ENCODE results near the gene RERG. TPM values are rescaled to one million over a fixed set of nuclear protein-coding genes. Genes with fewer than 3 reads are reported as not detected.

RERG gene
- total RNA-seq, 8 experiments from 2014 or later, result 0.18 to 23.5 (median 1.7) TPM

DNA sequence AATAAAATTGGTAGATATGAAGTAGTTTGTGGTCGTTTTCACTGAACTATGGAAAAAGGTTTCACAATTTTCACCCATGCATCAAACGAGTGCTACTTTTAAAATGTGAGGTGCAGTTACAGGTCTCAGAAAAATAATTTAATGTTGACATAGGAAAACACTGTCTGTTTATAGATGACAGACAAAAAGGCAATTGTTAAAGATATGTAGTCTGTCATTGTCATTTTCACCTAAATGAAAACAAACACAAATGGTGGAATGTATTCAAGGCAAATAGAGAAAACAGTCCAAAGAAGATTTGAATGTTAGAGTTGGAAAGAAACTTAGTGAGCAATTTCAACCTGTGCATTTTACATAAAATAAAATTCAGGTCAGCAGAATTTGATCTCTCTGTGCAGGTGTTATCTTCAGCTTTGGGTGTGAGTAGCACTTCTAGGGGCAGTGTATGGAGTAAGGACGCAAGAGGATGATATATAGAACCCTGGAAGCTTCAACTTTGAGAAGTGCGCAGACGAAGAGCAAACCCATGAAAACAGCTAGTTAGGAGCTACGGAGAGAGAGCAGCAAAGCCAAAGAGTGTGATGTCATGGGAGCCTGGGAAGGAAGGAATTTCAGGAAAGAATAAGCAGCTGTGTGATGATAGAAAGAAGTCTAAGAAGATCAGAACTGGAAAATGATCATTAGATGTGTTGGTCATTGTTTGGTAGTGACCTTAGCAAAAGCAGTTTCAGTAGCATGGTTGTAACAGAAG lies 6.2 kb downstream of the RERG start:
- no peak for ATAC-seq (replicated peaks in 6 of 8)
- in situ Hi-C loops (cut with MboI; ENCODE audit: low pct_unique_long_range_greater_than_20kb in 2 of 9, low sequenced_read_pairs in 9 of 9, unreplicated experiment in 9 of 9), result loop anchor here in 5 of 9 experiments (10.0 to 25.0 kb wide), 4 partner anchors 50 to 378 kb away; partner anchors contain the start of gene ART4 (in 4 of the 5)
- no peak overlapping the region for H3K27ac ChIP-seq
- WGBS, 10 experiments, result 61 to 90% (median 81%) methylated on average over 2 to 6 of the region's 6 CpGs
- no peak overlapping the region for H3K4me3 ChIP-seq
- peaks cover 6 to 11% of the 10 kb centered on the region in 2 donors for H3K4me1 ChIP-seq (replicated peaks in 1 of 2)

DNA sequence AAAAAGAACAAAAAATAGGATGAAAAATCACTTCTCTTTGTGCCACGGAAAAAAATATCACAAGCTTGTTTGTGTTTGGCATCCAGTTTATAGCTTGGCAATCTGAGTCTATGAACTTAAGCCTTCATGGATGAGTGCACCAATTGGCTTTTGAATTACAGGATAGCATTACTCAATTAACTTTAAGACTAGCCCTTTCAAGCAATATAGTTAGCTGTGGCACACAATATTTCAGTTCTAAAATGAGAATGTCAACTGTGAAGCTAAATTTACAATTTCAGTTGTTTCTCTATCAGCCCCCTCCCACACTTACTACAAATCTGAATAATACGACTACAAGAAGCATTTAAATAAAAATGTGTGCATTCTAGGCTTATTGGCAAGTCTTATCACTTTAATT lies 8.3 kb downstream of the RERG start:
- Histone ChIP-seq H3K4me1 (replicated peaks in 1 of 2) (peaks cover 6 to 11% of the 10 kb centered on the region in 2 donors), H3K4me3 (no peak overlapping the region), H3K27ac (no peak overlapping the region)
- ATAC-seq (replicated peaks in 6 of 8), result peak in 4 of 8 experiments; percentile 3 to 22 (median 12)
- 35 to 93% (median 79%) methylated on average over 1 to 2 of the region's 2 CpGs for WGBS, 10 experiments
- in situ Hi-C loops (cut with MboI; ENCODE audit: low pct_unique_long_range_greater_than_20kb in 2 of 9, low sequenced_read_pairs in 9 of 9, unreplicated experiment in 9 of 9), result loop anchor here in 5 of 9 experiments (10.0 to 25.0 kb wide), 4 partner anchors 48 to 376 kb away; partner anchors contain the start of gene ART4 (in 4 of the 5)

DNA sequence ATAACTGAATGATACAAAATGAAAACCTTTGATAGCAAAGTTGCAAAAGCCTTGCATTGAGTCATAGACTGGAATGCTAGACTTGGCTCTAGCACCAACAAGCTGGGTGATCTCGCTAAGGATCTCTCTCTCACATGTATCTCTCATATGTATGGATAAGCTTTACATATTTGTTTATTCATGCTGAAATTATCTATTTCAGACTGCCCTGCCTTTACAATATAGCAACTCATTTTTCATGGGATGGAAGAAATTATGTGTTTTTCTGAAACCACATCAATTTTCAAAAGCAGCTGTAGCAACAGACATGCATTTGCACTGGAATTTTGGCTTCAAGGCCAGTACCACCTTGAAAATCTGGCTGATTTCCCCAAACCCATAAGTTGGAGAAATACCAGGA lies 11.4 kb downstream of the RERG start:
- in situ Hi-C loops (cut with MboI; ENCODE audit: low pct_unique_long_range_greater_than_20kb in 2 of 9, low sequenced_read_pairs in 9 of 9, unreplicated experiment in 9 of 9), result loop anchor here in 5 of 9 experiments (10.0 to 25.0 kb wide), 4 partner anchors 45 to 372 kb away; partner anchors contain the start of gene ART4 (in 4 of the 5)
- H3K4me1 ChIP-seq (replicated peaks in 1 of 2), result peaks cover 6 to 9% of the 10 kb centered on the region in 2 donors
- WGBS, 10 experiments, result 0 to 100% (median 71%) methylated on average over 1 of the region's 1 CpG; no CpG with 5 or more reads in 3 of the 10 experiments
- H3K4me3 ChIP-seq, result no peak overlapping the region
- ATAC-seq (replicated peaks in 6 of 8), result peak in 3 of 8 experiments; percentile 83 to 90 (median 88)
- H3K27ac ChIP-seq, result no peak overlapping the region

DNA sequence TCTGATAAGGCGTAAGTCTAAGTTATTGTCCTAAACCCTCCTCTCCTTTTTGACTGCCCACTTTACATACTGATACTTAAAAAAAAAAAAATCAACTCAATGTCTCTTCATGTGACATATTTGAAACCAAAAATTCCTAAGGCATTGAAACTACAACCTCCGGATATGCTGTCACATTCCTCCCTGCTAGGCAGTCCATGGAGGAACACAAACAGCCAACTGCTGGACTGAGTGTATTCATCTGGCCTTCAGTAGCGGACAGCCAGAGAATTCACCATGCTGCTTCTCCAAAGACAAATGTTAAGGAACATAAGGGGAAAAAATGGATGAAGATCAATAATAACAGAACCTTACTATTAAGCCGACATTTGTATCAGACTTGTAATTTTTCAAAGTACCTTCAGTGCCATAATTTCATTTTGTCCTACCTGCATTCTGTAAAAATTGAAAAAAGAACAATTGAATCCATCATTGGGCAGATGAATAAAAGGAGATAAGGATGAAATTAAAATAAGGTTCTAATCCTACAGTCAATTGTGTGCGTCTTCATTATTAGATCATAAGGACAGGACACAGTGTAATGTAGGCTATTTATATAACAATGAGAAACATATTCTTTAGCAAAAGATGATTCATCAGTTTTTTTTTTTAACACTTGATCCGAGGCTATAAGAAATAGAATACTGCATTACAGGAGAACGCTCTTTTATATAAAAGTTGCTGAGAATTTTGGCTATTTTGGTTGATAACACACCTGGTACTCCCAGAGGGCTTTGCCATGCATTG lies 12.2 kb downstream of the RERG start:
- ATAC-seq (replicated peaks in 6 of 8), result peak in 4 of 8 experiments; percentile 39 to 66 (median 44)
- Histone ChIP-seq H3K27ac (no peak overlapping the region), H3K4me3 (no peak overlapping the region), H3K4me1 (replicated peaks in 1 of 2) (peaks cover 6 to 9% of the 10 kb centered on the region in 2 donors)
- in situ Hi-C loops (cut with MboI; ENCODE audit: low pct_unique_long_range_greater_than_20kb in 2 of 9, low sequenced_read_pairs in 9 of 9, unreplicated experiment in 9 of 9), result loop anchor here in 5 of 9 experiments (25.0 kb wide), 3 partner anchors 197 to 372 kb away; partner anchors contain the start of gene ART4 (in 4 of the 5)
- WGBS, 10 experiments, result 43 to 95% (median 83%) methylated on average over 4 to 7 of the region's 7 CpGs

DNA sequence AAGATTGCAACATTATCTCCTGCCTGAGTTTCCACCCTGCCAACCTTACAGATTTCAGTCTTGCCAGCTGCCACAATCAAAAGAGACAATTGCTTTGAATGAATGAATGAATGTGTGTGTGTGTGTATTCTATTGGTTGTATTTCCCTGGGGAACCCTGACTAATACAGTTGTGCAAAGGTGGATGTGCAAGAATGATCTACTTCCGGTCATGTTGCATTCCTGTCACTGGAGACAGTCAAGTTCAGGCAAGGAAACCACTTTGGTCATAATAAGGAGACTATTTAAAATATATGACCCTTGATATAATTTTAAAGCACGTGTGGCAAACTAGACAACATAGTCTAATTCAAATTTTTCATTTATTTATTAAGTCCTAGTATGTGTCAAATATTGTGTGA lies 13.1 kb downstream of the RERG start:
- no peak overlapping the region for H3K4me3 ChIP-seq
- 48 to 83% (median 71%) methylated on average over 1 to 2 of the region's 2 CpGs; no CpG with 5 or more reads in 4 of the 10 experiments for WGBS, 10 experiments
- peaks cover 2 to 7% of the 10 kb centered on the region in 2 donors for H3K4me1 ChIP-seq (replicated peaks in 1 of 2)
- in situ Hi-C loops (cut with MboI; ENCODE audit: low pct_unique_long_range_greater_than_20kb in 2 of 9, low sequenced_read_pairs in 9 of 9, unreplicated experiment in 9 of 9), result loop anchor here in 5 of 9 experiments (25.0 kb wide), 3 partner anchors 196 to 371 kb away; partner anchors contain the start of gene ART4 (in 4 of the 5)
- ATAC-seq (replicated peaks in 6 of 8), result no peak
- H3K27ac ChIP-seq, result no peak overlapping the region

DNA sequence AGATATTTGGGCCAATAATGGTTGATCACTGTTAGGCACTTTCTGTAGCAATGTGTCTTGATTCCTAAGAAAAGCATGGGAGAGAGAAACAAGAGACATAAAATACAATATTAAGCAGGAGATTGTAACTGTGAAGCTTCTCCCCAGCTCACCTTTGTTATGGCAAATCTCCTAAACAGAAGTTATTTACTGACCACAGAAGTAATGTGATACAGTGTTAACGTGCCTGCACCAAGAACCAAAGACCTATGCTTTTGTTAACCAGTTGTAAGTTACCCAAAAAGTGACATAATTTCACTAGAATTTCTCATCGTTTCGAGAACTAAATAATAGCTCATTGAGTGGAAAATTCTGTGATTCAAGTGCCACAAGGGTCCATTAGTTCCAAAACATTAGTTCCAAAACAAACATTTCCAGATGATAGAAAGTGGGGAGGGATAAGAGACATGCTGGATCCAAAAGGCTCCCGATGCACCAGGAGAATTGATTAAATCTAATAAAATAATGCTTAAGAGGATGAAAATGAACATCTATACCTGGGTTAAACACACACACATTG lies 14.3 kb downstream of the RERG start:
- Histone ChIP-seq H3K27ac (no peak overlapping the region), H3K4me3 (no peak overlapping the region), H3K4me1 (replicated peaks in 1 of 2) (no peaks in the 10 kb centered on the region)
- 27 to 100% (median 87%) methylated on average over 1 to 4 of the region's 4 CpGs; no CpG with 5 or more reads in 1 of the 10 experiments for WGBS, 10 experiments
- in situ Hi-C loops (cut with MboI; ENCODE audit: low pct_unique_long_range_greater_than_20kb in 2 of 9, low sequenced_read_pairs in 9 of 9, unreplicated experiment in 9 of 9), result loop anchor here in 5 of 9 experiments (25.0 kb wide), 3 partner anchors 195 to 370 kb away; partner anchors contain the start of gene ART4 (in 4 of the 5)
- ATAC-seq (replicated peaks in 6 of 8), result no peak

DNA sequence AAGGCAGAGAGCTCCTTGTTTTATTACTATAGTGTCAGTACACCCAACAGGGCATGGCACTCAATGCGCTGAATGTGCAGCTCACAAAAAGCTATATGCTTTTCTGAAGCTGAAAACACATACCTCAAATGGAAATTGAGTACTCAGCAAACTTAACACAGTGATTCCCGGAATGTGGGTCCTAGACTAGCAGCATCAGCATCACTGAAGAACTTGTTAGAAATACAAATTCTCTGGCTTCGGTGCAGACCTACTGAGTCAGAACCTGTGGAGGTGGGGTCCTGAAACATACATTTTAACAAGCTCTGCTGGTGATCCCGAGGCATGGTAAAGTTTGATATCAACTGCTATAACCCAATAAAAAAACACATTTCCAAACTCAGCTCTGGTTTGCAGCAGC lies 14.9 kb downstream of the RERG start:
- no peak overlapping the region for H3K27ac ChIP-seq
- WGBS, 10 experiments, result 30 to 100% (median 71%) methylated on average over 1 to 4 of the region's 4 CpGs
- H3K4me1 ChIP-seq (replicated peaks in 1 of 2), result no peaks in the 10 kb centered on the region
- H3K4me3 ChIP-seq, result no peak overlapping the region
- in situ Hi-C loops (cut with MboI; ENCODE audit: low pct_unique_long_range_greater_than_20kb in 2 of 9, low sequenced_read_pairs in 9 of 9, unreplicated experiment in 9 of 9), result loop anchor here in 5 of 9 experiments (25.0 kb wide), 3 partner anchors 194 to 369 kb away; partner anchors contain the start of gene ART4 (in 4 of the 5)
- no peak for ATAC-seq (replicated peaks in 6 of 8)

DNA sequence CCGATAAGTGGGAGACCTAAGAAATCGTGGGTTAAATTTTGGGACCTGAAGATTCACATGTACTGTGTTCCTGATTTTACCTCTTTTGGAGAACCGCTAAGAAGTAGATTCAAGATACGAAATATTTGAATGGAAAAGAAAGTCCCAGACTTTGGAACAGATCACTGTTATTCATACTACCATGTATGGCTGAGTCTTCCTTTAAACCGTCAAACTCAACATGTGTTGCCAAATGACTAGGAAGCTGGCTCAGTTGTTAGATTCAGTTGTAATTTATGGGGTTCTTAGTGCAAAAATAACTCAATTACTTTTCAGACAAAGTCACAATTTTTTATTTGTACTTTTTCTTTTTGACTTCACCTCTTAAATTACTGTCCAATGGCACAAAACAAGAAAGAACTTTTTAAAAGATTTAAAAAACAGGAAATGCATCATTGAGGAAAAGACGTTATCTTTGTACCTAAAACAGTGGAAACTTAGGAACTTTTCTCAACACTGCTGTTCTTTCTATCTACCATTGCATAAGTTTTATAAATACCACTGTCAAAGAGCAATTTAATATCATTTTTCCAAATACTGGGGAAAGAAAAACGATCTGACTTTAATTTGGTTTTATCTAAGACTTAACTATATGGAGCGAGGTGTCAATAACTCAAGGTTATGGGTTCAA lies 15.7 kb downstream of the RERG start:
- H3K4me1 ChIP-seq (replicated peaks in 1 of 2), result no peaks in the 10 kb centered on the region
- in situ Hi-C loops (cut with MboI; ENCODE audit: low pct_unique_long_range_greater_than_20kb in 2 of 9, low sequenced_read_pairs in 9 of 9, unreplicated experiment in 9 of 9), result loop anchor here in 5 of 9 experiments (25.0 kb wide), 3 partner anchors 193 to 368 kb away; partner anchors contain the start of gene ART4 (in 4 of the 5)
- WGBS, 10 experiments, result 46 to 97% (median 85%) methylated on average over 2 to 8 of the region's 8 CpGs
- no peak overlapping the region for H3K27ac ChIP-seq
- no peak overlapping the region for H3K4me3 ChIP-seq
- ATAC-seq (replicated peaks in 6 of 8), result no peak

DNA sequence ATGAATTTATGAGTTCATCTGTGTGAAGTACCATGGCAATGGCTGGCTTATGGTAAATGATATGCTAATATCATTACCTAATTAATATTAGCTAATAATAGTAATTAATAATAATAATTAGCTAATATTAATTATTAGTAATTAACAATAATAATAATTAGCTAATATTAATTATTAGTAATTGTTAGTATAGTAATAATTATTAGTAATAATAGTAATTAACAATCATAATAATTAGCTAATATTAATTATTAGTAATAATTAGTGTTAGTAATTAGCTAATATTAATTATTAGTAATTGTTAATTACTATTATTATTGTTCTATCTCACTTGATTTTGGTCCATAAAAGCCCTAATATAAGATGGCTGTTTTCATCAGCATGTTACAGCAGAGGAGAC lies 19.8 kb downstream of the RERG start:
- in situ Hi-C loops (cut with MboI; ENCODE audit: low pct_unique_long_range_greater_than_20kb in 2 of 9, low sequenced_read_pairs in 9 of 9, unreplicated experiment in 9 of 9), result loop anchor here in 5 of 9 experiments (25.0 kb wide), 3 partner anchors 189 to 364 kb away; partner anchors contain the start of gene ART4 (in 4 of the 5)
- Histone ChIP-seq H3K4me1 (replicated peaks in 1 of 2) (peaks cover 0 to under 1% of the 10 kb centered on the region in 2 donors), H3K27ac (no peak overlapping the region), H3K4me3 (no peak overlapping the region)
- ATAC-seq (replicated peaks in 6 of 8), result no peak

DNA sequence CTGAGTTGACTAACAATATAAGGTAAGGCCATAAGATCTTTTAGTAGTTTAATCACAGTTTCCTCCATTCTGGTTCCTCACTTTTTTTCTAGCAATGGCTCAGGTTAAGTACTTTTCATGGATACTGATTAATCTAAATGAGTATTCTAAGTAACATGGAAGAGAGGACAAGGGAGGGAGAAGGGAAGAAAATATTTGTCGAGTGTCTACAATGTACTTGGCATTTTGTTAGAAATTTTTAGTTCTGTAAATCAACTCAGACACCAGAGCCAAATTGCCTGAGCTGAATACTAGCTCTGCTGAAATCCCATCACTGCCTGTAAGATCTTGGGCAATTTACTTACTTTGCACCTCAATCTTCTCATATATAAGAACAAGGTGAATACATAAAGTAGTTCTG lies 20.2 kb downstream of the RERG start:
- 0 to 100% (median 88%) methylated on average over 1 of the region's 1 CpG; no CpG with 5 or more reads in 1 of the 10 experiments for WGBS, 10 experiments
- peaks cover 4 to 5% of the 10 kb centered on the region in 2 donors for H3K4me1 ChIP-seq (replicated peaks in 1 of 2)
- ATAC-seq (replicated peaks in 6 of 8), result peak in 1 of 8 experiments; percentile 7
- H3K4me3 ChIP-seq, result no peak overlapping the region
- no peak overlapping the region for H3K27ac ChIP-seq
- in situ Hi-C loops (cut with MboI; ENCODE audit: low pct_unique_long_range_greater_than_20kb in 2 of 9, low sequenced_read_pairs in 9 of 9, unreplicated experiment in 9 of 9), result loop anchor here in 5 of 9 experiments (25.0 kb wide), 3 partner anchors 189 to 364 kb away; partner anchors contain the start of gene ART4 (in 4 of the 5)

DNA sequence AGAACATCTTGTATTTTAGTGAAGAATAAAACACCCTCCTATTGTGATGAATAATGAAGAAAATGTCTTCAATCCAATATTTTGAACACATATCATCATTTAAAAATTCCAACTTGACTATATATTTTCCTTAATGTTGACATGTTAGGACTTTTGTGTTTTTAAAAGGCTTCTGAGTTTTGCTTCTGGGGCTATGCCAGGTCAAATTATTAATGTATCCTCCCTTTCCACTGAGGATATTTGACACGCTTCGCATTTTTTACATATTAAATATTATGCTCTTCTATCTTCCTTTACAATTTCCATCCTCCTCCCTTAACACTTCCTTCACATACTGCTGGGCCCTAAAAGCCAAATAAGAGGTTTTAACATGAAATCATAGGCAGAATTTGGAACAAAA lies 20.6 kb downstream of the RERG start:
- WGBS, 10 experiments, result 0 to 100% (median 94%) methylated on average over 2 of the region's 2 CpGs; no CpG with 5 or more reads in 1 of the 10 experiments
- H3K27ac ChIP-seq, result no peak overlapping the region
- H3K4me1 ChIP-seq (replicated peaks in 1 of 2), result peaks cover 6% of the 10 kb centered on the region in 2 donors
- no peak overlapping the region for H3K4me3 ChIP-seq
- in situ Hi-C loops (cut with MboI; ENCODE audit: low pct_unique_long_range_greater_than_20kb in 2 of 9, low sequenced_read_pairs in 9 of 9, unreplicated experiment in 9 of 9), result loop anchor here in 5 of 9 experiments (25.0 kb wide), 3 partner anchors 188 to 363 kb away; partner anchors contain the start of gene ART4 (in 4 of the 5)
- peak in 3 of 8 experiments; percentile 47 to 55 (median 50) for ATAC-seq (replicated peaks in 6 of 8)

All from motor neuron (in vitro differentiated cells).